GM23338 (cell line): ENCODE results near the gene PNMA1. TPM values are rescaled to one million over a fixed set of nuclear protein-coding genes. Genes with fewer than 3 reads are reported as not detected.

Experiments
- ATAC-seq: fragments of 200-7000 bp; cut with Tn5 transposase; 3 replicates; pipeline ENCODE4 v1.9.1; 2020
- DNase-seq: peaks from one replicate; pipeline ENCODE4 v3.0.0-alpha.2; 2015; ENCODE audit warnings: low spot score
- H2AFZ ChIP-seq: fragments of 200-600 bp; sonication (generic); 2 replicates; pipeline ENCODE4 v1.8.0; 2016; ENCODE audit warnings: antibody characterized with exemption, mild to moderate bottlenecking, moderate library complexity
- H3F3A ChIP-seq: fragments of 200-600 bp; sonication (generic); replicated peaks from 2 replicates; pipeline ENCODE4 v1.8.0; 2017; ENCODE audit warnings: antibody characterized with exemption, mixed run types, low read depth
- H3K27ac ChIP-seq: fragments of 200-600 bp; sonication (generic); 2 replicates; pipeline ENCODE4 v1.6.1; 2016; ENCODE audit warnings: low read depth
- H3K27me3 ChIP-seq: fragments of 200-600 bp; sonication (generic); 2 replicates; pipeline ENCODE4 v1.8.0; 2016; ENCODE audit warnings: mild to moderate bottlenecking, mixed run types, moderate library complexity; ENCODE audit not compliant: insufficient read depth
- H3K36me3 ChIP-seq: fragments of 200-600 bp; sonication (generic); 2 replicates; pipeline ENCODE4 v1.8.0; 2016; ENCODE audit warnings: mild to moderate bottlenecking; ENCODE audit not compliant: insufficient read depth
- H3K4me1 ChIP-seq: fragments of 200-600 bp; sonication (generic); 2 replicates; pipeline ENCODE4 v1.8.0; 2016; ENCODE audit warnings: mild to moderate bottlenecking, moderate library complexity; ENCODE audit not compliant: insufficient read depth
- H3K4me2 ChIP-seq: fragments of 200-600 bp; sonication (generic); 2 replicates; pipeline ENCODE4 v1.7.1; 2017; ENCODE audit warnings: mixed run types
- H3K4me3 ChIP-seq: fragments of 200-600 bp; sonication (generic); 2 replicates; pipeline ENCODE4 v1.6.1; 2016; ENCODE audit warnings: mixed run types
- H3K79me2 ChIP-seq: fragments of 200-600 bp; sonication (generic); replicated peaks from 2 replicates; pipeline ENCODE4 v1.8.0; 2017; ENCODE audit warnings: mild to moderate bottlenecking; ENCODE audit not compliant: insufficient read depth
- H3K9me2 ChIP-seq: fragments of 200-600 bp; sonication (generic); 2 replicates; pipeline ENCODE4 v1.8.0; 2017; ENCODE audit not compliant: insufficient read depth
- H4K20me1 ChIP-seq: fragments of 200-600 bp; sonication (generic); replicated peaks from 2 replicates; pipeline ENCODE4 v1.8.0; 2017; ENCODE audit warnings: mild to moderate bottlenecking; ENCODE audit not compliant: insufficient read depth
- H3K27ac Mint-ChIP-seq: 2 replicates; pipeline ENCODE4 v1.8.0; 2020; ENCODE audit warnings: inconsistent platforms, mild to moderate bottlenecking, moderate library complexity, mixed read lengths
- H3K27me3 Mint-ChIP-seq: 3 replicates; pipeline ENCODE4 v1.8.0; 2022; ENCODE audit warnings: low read depth, mild to moderate bottlenecking, moderate library complexity, mixed read lengths, inconsistent platforms; ENCODE audit not compliant: insufficient read depth, poor library complexity
- H3K36me3 Mint-ChIP-seq: 3 replicates; pipeline ENCODE4 v1.8.0; 2021; ENCODE audit warnings: low read depth, mild to moderate bottlenecking, inconsistent platforms, moderate library complexity, mixed read lengths
- H3K4me1 Mint-ChIP-seq: 3 replicates; pipeline ENCODE4 v1.8.0; 2020; ENCODE audit warnings: mild to moderate bottlenecking, inconsistent platforms, mixed read lengths
- H3K4me3 Mint-ChIP-seq: 3 replicates; pipeline ENCODE4 v1.8.0; 2021; ENCODE audit warnings: moderate library complexity, mild to moderate bottlenecking, inconsistent platforms, mixed read lengths
- H3K9me3 Mint-ChIP-seq: 3 replicates; pipeline ENCODE4 v1.8.0; 2020; ENCODE audit warnings: moderate library complexity, mild to moderate bottlenecking, inconsistent platforms, mixed read lengths
- CREB1 ChIP-seq: fragments of 250-450 bp; sonication (Bioruptor Pico); IDR thresholded peaks from 2 replicates; pipeline ENCODE4 v1.5.0; 2020; ENCODE audit warnings: low read depth, mild to moderate bottlenecking, moderate library complexity
- EZH2 ChIP-seq: fragments of 200-600 bp; sonication (generic); IDR thresholded peaks from one replicate; pipeline ENCODE4 v1.8.0; 2017; ENCODE audit warnings: antibody characterized with exemption, mild to moderate bottlenecking, low read depth; ENCODE audit not compliant: unreplicated experiment
- EZH2phosphoT487 ChIP-seq: fragments of 200-600 bp; sonication (generic); IDR thresholded peaks from one replicate; pipeline ENCODE4 v1.8.1; 2018; ENCODE audit warnings: antibody characterized with exemption; ENCODE audit not compliant: unreplicated experiment
- JUNB ChIP-seq: IDR thresholded peaks from one replicate; pipeline ENCODE4 v1.6.1; 2016; ENCODE audit warnings: antibody characterized with exemption; ENCODE audit not compliant: unreplicated experiment
- NANOG ChIP-seq: IDR thresholded peaks from 2 replicates; pipeline ENCODE4 v1.6.1; 2016; ENCODE audit warnings: antibody characterized with exemption, borderline replicate concordance
- POLR2AphosphoS5 ChIP-seq: IDR thresholded peaks from 2 replicates; pipeline ENCODE4 v1.6.1; 2016; ENCODE audit warnings: antibody characterized with exemption, low read depth
- STAT1 ChIP-seq: IDR thresholded peaks from one replicate; pipeline ENCODE4 v1.6.1; 2016; ENCODE audit warnings: antibody characterized with exemption; ENCODE audit not compliant: unreplicated experiment
- ZNF114 ChIP-seq: fragments of 250-450 bp; sonication (Bioruptor Pico); IDR thresholded peaks from 2 replicates; pipeline ENCODE4 v1.5.0; 2020; ENCODE audit warnings: mild to moderate bottlenecking, moderate library complexity
- ZNF331 ChIP-seq: fragments of 250-450 bp; sonication (Bioruptor Pico); IDR thresholded peaks from 2 replicates; pipeline ENCODE4 v1.5.0; 2020; ENCODE audit warnings: low read depth, mild to moderate bottlenecking, moderate library complexity
- polyA plus RNA-seq: library from polyadenylated mRNA; unstranded; fragments of >200 nt; fragmentation: Nextera tagmentation; extraction: Ambion mirVana; gene quantifications from 2 replicates; pipeline ENCODE4 v1.2.1, GENCODE V29; 2016
- total RNA-seq: library from RNA; depleted of rRNA; stranded (reverse); fragments of >200 nt; shearing (Covaris generic); gene quantifications from 2 replicates; pipeline ENCODE4 v1.2.3, GENCODE V29; 2014
- TF ChIP-seq, protein P1 (sequence below): fragments of 250-450 bp; sonication (Bioruptor Pico); IDR thresholded peaks from 2 replicates; pipeline ENCODE4 v1.5.0; 2020; ENCODE audit warnings: mild to moderate bottlenecking, moderate library complexity
- TF ChIP-seq, protein P2 (sequence below): IDR thresholded peaks from one replicate; pipeline ENCODE4 v1.6.1; 2018; ENCODE audit warnings: antibody characterized with exemption; ENCODE audit not compliant: unreplicated experiment
- TF ChIP-seq, protein P3 (sequence below), 2 experiments: fragments of 200-600 bp in 1 of 2; sonication (generic) in 1 of 2; conservative IDR thresholded peaks; 2 replicates each; pipeline versions ENCODE4 v1.5.1 to v1.6.1; 2016 to 2017; ENCODE audit warnings: antibody characterized with exemption in 2 of 2, low read depth in 2 of 2, mild to moderate bottlenecking in 2 of 2, moderate library complexity in 1 of 2
- TF ChIP-seq, protein P4 (sequence below): IDR thresholded peaks from 2 replicates; pipeline ENCODE4 v1.6.1; 2016; ENCODE audit warnings: antibody characterized with exemption

The PNMA1 gene
- total and polyA plus RNA-seq, 2 experiments from 2014 or later = 18.2 to 32.9 TPM

DNA sequence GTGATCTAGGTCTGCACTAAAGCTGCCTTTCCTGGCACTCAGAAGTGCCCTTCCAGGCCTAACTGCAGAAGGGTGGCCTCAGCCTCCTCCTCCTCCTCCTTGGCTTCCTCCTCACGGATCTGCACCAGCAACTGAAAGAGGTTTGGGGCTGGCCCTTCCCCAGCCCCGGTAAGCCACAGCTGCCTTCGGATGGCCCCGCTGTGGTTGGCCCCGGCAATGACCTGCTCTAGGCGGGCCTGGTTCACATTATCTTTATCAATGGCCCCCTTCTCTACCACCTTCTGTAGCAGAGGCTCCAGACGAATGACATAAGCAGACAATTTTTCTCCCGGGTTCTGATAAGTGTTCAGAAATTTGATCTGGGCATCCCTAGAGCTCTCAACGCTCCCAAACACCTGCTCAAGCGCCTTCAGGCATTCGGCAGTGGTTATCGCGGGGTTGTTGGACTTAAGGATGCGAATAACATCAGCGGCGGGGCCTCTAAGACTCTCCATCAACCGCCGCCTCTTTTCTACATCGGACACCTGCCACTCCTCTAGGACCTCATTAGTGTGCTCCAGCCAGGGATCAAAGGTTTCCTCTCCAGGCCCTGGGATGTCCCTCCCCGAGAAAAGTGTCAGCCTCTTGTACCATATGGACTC is 1.5 kb downstream of the PNMA1 start:
- Histone ChIP-seq H2AFZ (no peak overlapping the region), H4K20me1 (peaks cover 21% of the 10 kb centered on the region), H3K36me3 (no peaks in the 10 kb centered on the region), H3K4me1 (peaks cover 27% of the 10 kb centered on the region), H3K4me3 (peak overlapping the region; percentile 97), H3K27me3 (peaks cover 15% of the 10 kb centered on the region; the same call in 1 of the 2 replicates), H3K9me2 (no peaks in the 10 kb centered on the region), H3K4me2 (peak overlapping the region; percentile 100), H3K79me2 (peaks cover 34% of the 10 kb centered on the region), H3F3A (peaks cover 17% of the 10 kb centered on the region; the same call in 1 of the 2 replicates), H3K27ac (no peak overlapping the region)
- Mint-ChIP-seq H3K27ac (no peak overlapping the region), H3K9me3 (no peaks in the 10 kb centered on the region; the same call in 2 of the 3 replicates), H3K27me3 (peaks cover 17% of the 10 kb centered on the region), H3K4me3 (peak overlapping the region; percentile 93), H3K4me1 (peaks cover 25% of the 10 kb centered on the region), H3K36me3 (peaks cover 11% of the 10 kb centered on the region)
- peak; percentile 61 for DNase-seq
- peak; percentile 39 for ATAC-seq
- no peak for TF ChIP-seq EZH2phosphoT487
- TF ChIP-seq EZH2 = no peak
- TF ChIP-seq CREB1 (CRISPR knock-in tag) = no peak
- TF ChIP-seq NANOG = no peak
- TF ChIP-seq ZNF331 (CRISPR knock-in tag) = no peak
- no peak for TF ChIP-seq POLR2AphosphoS5
- TF ChIP-seq, protein P1, sequence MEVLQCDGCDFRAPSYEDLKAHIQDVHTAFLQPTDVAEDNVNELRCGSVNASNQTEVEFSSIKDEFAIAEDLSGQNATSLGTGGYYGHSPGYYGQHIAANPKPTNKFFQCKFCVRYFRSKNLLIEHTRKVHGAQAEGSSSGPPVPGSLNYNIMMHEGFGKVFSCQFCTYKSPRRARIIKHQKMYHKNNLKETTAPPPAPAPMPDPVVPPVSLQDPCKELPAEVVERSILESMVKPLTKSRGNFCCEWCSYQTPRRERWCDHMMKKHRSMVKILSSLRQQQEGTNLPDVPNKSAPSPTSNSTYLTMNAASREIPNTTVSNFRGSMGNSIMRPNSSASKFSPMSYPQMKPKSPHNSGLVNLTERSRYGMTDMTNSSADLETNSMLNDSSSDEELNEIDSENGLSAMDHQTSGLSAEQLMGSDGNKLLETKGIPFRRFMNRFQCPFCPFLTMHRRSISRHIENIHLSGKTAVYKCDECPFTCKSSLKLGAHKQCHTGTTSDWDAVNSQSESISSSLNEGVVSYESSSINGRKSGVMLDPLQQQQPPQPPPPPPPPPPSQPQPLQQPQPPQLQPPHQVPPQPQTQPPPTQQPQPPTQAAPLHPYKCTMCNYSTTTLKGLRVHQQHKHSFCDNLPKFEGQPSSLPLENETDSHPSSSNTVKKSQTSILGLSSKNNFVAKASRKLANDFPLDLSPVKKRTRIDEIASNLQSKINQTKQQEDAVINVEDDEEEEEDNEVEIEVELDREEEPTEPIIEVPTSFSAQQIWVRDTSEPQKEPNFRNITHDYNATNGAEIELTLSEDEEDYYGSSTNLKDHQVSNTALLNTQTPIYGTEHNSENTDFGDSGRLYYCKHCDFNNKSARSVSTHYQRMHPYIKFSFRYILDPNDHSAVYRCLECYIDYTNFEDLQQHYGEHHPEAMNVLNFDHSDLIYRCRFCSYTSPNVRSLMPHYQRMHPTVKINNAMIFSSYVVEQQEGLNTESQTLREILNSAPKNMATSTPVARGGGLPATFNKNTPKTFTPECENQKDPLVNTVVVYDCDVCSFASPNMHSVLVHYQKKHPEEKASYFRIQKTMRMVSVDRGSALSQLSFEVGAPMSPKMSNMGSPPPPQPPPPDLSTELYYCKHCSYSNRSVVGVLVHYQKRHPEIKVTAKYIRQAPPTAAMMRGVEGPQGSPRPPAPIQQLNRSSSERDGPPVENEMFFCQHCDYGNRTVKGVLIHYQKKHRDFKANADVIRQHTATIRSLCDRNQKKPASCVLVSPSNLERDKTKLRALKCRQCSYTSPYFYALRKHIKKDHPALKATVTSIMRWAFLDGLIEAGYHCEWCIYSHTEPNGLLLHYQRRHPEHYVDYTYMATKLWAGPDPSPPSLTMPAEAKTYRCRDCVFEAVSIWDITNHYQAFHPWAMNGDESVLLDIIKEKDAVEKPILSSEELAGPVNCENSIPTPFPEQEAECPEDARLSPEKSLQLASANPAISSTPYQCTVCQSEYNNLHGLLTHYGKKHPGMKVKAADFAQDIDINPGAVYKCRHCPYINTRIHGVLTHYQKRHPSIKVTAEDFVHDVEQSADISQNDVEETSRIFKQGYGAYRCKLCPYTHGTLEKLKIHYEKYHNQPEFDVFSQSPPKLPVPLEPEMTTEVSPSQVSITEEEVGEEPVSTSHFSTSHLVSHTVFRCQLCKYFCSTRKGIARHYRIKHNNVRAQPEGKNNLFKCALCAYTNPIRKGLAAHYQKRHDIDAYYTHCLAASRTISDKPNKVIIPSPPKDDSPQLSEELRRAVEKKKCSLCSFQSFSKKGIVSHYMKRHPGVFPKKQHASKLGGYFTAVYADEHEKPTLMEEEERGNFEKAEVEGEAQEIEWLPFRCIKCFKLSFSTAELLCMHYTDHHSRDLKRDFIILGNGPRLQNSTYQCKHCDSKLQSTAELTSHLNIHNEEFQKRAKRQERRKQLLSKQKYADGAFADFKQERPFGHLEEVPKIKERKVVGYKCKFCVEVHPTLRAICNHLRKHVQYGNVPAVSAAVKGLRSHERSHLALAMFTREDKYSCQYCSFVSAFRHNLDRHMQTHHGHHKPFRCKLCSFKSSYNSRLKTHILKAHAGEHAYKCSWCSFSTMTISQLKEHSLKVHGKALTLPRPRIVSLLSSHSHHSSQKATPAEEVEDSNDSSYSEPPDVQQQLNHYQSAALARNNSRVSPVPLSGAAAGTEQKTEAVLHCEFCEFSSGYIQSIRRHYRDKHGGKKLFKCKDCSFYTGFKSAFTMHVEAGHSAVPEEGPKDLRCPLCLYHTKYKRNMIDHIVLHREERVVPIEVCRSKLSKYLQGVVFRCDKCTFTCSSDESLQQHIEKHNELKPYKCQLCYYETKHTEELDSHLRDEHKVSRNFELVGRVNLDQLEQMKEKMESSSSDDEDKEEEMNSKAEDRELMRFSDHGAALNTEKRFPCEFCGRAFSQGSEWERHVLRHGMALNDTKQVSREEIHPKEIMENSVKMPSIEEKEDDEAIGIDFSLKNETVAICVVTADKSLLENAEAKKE (CRISPR knock-in tag) = no peak
- TF ChIP-seq, protein P2, sequence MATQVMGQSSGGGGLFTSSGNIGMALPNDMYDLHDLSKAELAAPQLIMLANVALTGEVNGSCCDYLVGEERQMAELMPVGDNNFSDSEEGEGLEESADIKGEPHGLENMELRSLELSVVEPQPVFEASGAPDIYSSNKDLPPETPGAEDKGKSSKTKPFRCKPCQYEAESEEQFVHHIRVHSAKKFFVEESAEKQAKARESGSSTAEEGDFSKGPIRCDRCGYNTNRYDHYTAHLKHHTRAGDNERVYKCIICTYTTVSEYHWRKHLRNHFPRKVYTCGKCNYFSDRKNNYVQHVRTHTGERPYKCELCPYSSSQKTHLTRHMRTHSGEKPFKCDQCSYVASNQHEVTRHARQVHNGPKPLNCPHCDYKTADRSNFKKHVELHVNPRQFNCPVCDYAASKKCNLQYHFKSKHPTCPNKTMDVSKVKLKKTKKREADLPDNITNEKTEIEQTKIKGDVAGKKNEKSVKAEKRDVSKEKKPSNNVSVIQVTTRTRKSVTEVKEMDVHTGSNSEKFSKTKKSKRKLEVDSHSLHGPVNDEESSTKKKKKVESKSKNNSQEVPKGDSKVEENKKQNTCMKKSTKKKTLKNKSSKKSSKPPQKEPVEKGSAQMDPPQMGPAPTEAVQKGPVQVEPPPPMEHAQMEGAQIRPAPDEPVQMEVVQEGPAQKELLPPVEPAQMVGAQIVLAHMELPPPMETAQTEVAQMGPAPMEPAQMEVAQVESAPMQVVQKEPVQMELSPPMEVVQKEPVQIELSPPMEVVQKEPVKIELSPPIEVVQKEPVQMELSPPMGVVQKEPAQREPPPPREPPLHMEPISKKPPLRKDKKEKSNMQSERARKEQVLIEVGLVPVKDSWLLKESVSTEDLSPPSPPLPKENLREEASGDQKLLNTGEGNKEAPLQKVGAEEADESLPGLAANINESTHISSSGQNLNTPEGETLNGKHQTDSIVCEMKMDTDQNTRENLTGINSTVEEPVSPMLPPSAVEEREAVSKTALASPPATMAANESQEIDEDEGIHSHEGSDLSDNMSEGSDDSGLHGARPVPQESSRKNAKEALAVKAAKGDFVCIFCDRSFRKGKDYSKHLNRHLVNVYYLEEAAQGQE = no peak
- TF ChIP-seq STAT1 = no peak
- TF ChIP-seq, protein P3, sequence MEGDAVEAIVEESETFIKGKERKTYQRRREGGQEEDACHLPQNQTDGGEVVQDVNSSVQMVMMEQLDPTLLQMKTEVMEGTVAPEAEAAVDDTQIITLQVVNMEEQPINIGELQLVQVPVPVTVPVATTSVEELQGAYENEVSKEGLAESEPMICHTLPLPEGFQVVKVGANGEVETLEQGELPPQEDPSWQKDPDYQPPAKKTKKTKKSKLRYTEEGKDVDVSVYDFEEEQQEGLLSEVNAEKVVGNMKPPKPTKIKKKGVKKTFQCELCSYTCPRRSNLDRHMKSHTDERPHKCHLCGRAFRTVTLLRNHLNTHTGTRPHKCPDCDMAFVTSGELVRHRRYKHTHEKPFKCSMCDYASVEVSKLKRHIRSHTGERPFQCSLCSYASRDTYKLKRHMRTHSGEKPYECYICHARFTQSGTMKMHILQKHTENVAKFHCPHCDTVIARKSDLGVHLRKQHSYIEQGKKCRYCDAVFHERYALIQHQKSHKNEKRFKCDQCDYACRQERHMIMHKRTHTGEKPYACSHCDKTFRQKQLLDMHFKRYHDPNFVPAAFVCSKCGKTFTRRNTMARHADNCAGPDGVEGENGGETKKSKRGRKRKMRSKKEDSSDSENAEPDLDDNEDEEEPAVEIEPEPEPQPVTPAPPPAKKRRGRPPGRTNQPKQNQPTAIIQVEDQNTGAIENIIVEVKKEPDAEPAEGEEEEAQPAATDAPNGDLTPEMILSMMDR (conservative IDR thresholded peaks at IDR 0.05; ENCODE audit: low read depth in 2 of 2) = no peak
- no peak for TF ChIP-seq JUNB
- TF ChIP-seq, protein P4, sequence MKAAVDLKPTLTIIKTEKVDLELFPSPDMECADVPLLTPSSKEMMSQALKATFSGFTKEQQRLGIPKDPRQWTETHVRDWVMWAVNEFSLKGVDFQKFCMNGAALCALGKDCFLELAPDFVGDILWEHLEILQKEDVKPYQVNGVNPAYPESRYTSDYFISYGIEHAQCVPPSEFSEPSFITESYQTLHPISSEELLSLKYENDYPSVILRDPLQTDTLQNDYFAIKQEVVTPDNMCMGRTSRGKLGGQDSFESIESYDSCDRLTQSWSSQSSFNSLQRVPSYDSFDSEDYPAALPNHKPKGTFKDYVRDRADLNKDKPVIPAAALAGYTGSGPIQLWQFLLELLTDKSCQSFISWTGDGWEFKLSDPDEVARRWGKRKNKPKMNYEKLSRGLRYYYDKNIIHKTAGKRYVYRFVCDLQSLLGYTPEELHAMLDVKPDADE = no peak
- TF ChIP-seq ZNF114 (CRISPR knock-in tag) = no peak
